CD4-positive, alpha-beta T cell treated with Interleukin-15 for 1 hour (primary cell): ENCODE data around the gene S100A16.

Experiments used
- DNase-seq: peaks from one replicate; pipeline ENCODE4 v3.0.0-alpha.2; 2020

Gene S100A16

DNA sequence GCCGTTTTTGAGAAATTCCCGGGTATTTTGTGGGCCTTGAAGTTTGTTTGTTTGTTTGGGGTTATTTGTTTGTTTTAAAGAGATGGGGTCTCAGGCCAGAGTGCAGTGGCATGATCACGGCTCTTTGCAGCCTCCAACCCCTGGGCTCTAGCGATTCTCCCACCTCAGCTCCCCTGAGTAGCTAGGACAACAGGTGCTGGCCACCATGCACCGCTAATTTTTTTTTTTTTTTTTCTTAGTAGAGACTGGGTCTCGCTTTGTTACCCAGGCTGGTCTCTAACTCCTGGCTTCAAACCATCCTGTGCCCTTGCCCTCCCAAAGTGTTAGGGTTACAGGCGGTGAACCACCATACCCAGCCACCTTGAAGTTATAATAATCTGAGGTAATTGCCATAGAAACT, 22.9 kb upstream of the S100A16 start:
- no peak for DNase-seq

DNA sequence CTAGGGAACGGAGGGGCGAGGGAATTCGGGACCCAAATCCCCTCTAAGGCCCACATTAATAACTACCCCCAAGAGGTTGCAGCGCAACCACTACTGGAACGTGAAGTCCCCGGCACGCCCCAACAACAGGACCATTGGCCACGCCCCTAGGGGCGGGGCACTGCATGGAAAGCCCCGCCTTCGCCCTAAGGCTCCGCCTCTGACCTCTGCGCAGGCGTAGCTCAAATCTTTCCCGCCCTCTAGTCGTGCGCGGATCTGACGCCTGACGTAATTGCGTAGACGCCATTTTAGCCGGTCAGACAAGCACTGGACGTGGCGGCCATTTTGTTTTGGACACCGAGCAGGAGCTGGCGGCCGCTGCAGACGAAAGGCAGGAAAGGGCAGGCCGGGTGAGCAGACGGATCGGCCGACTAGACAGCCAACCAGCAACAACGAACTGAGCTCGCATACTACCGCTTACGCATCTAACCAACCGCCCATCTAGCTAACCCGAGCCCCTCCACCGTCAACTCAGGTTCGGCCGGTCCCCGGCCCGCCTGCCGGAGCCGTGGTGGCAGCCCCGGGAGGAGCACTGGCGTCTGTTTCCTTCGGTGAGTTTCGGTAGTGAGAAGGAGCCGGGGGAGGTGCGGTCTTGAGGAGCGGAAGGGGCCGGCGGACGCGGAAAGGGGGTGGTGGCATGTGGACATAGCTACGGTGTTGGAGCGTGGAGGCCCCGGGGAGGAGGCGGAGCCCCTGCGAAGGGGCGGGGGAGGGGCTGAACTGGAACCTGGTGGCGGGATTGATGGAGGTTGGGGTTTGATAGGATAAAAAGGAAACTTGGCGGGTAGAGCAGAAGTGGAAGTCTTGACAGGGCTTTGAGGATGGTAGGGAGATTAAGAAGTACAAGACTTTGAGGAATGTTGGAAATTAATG, 21.1 kb upstream of the S100A16 start, which contains the start of gene CHTOP:
TSS of gene CHTOP (plus strand) at position 313 of the 912 bp plus-strand sequence. CDS start 2,523 bp downstream, outside the sequence.
- peak; percentile 97 for DNase-seq

DNA sequence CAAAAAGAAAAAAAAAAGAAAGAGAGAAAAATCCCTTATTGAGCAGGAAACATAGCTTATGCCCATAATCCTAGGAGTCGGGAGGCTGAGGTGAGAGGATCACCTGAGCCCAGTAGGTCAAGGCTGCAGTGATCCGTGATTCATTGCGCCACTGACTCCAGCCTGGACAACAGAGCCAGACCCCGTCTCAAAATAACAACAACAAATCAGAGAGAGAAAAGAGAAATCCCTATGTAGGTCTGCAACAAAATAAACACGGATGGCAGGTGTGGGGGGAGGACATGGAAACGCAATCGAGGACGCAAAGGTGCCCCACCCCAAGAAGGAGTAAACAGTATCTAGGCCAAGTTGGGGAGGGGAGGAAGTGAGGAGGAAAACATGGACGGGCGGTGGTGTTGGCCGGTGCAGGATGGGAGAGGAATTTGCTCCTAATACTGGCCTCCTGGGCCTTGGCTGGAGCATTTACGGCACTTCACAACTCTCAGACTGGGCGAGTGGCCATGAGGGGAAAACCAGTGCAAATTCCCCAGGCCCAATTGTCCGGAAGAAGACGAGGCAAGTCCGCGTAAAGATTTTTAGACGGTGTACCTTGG, 20.3 kb upstream of the S100A16 start:
- DNase-seq = no peak

DNA sequence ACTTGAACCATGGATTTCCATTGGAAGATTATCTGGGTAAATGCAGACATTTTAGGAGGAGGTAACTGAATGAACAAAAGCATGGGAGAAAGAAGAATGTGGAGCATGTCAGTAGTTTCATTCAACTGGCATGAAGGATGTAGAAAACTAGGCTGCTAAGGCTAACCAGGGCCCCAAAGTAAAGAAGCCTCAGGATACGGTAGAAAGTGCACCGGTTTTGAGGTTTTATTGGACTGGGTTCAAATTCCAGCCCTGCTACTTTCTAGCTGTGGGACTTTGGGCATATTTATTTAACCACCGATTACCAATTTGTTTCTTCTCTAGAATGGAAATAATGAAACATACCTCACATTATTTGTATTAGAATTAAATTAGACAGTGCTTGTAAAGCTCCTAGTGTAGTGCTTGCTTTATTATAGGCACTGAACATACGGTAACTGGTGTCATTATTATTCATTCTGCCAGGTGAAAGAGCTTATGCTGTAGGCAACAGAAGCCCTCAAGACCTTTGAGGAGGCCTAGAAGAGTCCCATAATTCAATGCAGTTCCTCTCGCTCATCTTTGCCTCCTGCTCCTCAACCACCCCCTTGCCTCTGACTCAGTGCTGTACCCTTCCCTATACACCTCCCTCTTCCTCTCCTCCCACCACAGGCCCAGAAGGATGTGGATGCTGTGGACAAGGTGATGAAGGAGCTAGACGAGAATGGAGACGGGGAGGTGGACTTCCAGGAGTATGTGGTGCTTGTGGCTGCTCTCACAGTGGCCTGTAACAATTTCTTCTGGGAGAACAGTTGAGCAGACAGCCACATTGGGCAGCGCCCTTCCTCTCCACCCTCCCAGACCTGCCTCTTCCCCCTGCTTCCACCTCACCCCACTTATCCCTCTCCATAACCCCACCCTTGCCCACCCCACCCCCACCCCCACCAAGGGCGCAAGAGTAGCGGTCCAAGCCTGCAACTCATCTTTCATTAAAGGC, 18.4 kb upstream of the S100A16 start:
- no peak for DNase-seq

DNA sequence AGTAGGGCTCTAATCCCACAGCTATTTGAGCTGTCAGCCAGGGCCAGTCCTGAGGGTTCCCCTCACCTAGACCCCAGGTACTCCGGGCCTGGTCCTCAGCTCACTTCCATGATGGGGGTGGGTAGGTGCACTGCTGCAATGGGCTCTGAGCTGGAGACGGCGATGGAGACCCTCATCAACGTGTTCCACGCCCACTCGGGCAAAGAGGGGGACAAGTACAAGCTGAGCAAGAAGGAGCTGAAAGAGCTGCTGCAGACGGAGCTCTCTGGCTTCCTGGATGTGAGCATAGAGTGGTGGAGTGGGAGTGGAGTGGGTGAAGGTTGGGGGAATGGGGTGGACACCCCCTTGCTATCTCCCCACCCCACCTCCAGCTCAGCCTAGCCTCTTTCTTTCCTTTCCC, 17.4 kb upstream of the S100A16 start:
- DNase-seq = no peak

DNA sequence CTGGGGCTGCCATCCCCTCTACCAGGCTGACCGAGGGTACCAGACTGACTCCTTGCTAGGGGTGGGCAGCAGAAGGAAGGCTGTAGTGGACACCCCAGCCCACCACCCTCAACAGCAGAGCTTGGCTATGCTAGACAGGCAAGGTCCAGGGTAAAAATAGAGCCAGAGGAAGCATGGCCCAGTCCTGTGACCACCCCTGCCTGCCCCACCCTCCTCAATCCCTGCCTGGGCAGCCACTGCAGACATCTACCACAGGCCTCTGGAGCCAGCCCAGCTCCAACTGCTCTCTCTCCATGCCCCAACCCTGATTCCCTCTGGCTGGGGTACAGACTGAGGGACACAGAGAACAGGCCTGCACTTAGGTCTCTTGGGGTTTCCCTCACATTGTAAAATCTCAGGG, 17.0 kb upstream of the S100A16 start:
- DNase-seq = no peak

DNA sequence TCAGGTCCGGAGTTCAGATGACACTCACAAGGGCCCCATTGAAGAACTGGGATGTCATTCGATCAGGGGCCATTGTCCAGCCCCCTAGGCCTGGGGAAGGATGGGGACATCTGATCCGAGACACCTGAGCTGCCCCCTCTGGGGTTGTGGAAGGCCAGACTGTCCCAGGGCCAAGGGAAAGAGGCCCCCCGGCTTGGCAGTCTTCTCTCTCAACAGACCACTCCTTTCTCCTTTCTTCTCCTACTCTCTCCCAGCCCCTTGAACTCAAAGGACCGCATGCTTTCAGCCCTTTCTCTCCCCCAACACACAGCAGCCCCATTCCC, 16.4 kb upstream of the S100A16 start:
- DNase-seq = no peak

DNA sequence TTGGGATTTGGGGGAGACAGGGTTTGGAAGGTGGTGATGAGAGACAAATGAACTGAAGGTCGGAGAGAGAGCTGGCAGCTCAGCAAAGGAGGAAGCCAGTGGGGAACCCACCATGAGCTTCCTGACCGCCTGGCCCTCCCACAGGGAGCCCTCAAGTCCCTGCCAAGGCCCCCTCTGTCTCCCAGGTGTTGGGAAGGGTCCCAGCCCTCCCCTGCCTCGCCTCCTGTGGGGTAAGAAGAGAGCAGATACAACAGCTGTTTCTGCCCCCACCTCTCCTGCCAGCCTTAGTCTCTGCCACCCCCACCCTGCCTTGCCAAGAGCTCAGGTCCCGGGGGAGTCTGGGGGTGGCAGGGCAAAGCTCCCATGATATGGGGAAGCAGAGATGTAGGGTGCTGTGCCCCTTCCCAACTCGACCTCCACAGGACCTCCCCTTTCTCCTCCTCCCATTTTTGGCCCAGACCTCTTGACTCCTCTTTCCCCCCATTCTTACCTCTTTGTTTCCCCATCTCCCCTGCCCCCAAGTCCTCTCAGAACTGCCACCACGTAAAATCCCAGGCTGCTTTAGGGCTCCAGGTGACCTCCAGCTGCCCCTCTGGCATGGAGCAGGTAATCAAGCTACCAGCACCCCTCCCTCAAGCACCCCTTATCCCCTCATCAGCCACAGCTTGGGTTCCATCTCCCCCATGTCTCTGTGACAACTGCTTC, 15.9 kb upstream of the S100A16 start:
- no peak for DNase-seq

DNA sequence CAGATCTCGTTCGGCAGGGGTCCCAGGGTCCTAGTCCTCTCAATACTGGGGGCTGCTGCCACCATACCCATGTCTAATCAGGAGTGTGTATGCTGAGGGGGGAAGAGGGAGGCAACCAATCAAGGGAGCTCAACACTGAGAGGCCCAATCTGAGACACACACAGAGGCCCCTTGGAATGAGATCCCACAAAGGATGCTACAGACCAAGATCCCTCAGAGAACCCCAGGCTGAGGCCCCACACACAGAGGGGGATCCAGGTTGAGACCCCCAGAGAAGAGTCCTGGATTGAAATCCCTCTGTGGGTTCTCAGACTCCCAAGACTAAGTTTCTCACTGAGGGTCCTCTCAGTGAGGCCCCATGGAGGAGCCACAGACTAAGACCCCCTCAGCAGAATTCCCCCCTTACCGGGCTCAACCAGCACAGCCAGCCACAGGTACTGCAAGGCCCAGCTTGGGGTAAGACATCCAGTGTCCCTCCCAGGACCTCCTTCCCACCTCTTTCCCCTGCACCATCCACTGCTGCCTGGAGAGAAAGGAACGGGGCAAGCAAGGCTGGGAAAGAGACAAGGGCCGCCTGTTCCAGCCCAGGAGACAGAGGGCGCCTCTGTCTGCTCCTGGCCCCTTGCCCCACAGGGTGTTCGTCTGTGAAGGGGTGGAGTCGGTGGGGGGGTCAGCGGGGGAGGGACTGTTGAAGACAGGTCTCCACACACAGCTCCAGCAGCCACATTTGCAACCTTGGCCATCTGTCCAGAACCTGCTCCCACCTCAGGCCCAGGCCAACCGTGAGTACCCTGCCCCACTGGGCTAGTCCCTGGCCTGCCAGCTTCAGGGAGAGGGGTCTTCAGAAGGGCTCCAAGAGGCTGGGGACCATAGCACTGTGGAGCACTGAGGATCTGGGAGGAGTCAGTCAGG, 15.0 kb upstream of the S100A16 start, which contains the start of gene S100A1:
TSS of gene S100A1 (plus strand) at position 720 of the 912 bp plus-strand sequence. CDS start 2,088 bp downstream, outside the sequence.
- DNase-seq = no peak

DNA sequence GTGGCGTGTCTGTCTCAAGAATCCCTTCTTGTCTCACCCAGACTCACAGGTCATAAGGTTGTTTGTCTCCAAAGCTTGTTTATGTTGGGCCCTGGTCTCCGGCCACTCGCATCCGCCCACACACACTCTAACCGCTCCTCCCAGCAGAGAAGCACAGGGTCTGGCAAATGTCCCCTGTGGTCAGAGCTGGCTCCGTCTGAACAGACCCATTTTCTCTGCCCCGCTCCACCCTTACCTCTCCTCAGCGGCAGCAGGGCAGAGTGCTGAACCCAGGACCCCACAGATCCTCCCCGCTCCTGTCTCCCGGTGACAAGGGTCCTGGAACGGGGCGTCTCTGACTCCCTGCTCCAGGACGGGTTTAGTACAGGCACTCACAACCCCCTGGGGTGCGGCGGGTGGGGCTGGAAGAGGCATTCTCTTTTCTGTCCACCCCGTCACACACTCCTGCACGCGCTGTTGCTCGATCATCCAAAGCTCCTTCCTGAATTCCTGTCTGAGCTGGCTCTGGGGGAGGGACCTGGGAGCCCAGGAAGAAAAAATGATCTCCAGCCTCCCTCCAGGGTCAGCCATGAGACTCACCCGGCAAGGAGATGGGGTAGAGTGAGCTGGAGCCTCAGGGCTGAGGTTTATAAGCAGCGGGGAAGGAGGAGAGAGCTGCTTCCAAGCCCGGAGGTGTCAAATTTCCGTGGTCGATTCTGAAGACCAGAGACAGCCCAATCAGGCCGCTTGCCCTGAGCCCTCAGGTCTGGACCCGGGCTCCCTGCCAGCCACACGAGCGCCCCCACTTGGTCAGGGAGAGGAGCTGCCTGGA, 14.2 kb upstream of the S100A16 start, which contains the start of gene S100A13:
TSS of gene S100A13 (minus strand) at position 602 of the 811 bp plus-strand sequence. CDS start 1,033 bp downstream, outside the sequence.
- DNase-seq = no peak

DNA sequence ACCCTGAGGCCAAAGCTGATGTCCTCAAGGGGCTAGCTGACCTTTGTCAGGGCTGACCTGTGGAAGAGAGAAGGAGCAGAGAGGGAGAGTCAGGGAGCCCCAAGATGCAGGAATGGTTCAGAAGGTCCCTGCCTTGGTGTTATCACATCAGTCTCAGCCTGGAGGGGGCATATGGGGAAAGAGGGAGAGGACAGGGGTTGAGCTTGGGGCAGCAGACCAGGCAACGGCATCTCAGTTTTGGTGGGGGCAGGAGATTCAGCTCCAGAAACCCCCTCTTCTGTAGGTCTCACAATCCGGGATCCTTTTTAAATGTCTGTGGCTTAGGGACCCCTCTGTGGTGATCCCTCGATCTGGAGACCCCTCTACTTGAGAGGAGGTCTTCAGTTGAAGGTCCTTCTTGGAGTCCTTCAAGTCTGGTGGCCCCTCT, 13.6 kb upstream of the S100A16 start:
- DNase-seq = no peak

DNA sequence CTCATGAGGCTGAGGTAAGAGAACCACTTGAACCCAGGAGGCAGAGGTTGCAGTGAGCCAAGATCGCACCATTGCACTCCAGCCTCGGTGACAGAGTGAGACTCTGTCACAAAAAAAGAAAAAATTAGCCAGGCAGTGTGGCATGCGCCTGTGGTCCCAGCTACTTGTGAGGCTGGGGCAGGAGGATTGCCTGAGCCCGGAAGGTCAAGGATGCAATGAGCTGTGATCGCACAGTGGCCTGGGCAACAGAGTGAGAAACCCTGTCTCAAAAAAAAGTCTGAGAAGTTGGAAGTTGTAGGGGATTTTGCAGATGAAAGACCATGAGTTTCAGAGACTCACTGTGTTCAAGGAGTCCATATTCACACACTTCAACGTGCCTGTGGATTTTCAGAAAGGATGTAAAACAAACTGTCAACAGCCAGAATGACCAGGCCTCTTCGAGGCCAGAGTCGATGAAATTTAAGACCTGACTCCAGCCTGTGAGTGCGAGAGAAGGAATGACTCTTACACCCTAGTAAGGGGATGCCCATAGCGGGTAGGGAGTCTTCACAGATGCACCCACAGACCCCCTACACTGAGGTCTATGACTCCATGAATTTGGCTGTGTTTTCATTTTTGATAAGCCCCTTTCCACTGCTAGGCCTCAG, 12.2 kb upstream of the S100A16 start:
- no peak for DNase-seq

DNA sequence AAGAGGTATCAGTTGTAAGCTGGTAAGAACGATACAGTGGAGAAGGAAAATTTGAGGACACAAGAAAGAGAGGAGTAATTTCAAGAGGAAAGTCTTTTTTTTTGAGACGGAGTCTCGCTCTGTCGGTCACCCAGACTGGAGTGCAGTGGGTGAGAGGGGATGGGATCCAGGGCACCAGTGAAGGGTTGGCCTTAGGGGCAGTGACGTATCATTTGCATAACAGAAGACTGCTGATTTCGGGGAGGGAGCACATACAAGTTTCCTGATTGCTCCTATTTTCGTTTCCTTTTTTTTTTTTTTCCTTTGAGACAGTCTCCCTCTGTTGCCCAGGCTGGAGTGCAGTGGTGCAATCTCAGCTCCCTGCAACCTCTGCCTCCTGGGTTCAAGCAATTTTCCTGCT, 10.2 kb upstream of the S100A16 start:
- DNase-seq = no peak

DNA sequence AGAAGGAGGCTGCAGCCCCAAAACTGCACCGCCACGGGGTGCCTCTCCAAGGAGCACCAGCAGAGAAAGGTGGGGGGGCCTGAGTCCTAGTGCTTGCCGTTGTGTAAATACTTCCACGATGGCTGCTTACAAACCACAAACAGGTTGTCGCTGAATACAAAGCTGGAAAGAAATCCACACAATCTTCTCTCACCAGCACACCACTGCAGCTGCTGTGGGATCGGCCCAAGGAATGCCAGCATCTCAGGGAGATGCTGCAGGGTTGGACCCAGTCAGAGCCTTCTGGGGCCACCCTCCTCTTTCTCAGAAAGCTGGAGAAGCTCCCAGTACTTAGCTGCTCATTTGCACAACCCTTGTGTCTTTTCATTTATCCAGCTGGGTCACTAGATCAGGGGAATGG, 6.2 kb upstream of the S100A16 start:
- DNase-seq = no peak

DNA sequence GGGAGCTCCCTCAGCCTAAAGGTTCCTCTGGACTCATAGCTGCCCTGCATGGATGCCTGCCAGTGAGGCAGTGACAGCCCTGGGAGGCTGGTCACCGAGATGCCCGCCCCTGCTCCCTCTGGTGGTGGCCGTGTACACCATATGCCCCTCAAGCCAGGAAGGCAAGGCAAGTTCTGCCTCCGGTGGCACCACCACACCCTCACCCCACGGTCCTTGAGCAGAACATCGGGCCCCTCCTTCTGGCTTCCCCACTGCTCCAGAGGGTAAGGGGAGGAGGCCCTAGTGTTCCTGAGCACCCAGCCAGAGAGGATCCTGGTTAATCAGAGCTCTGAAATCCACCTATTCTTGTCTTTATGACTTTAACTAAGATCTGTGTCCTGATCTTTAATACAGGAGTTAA, 4.7 kb upstream of the S100A16 start:
- DNase-seq = peak; percentile 67

DNA sequence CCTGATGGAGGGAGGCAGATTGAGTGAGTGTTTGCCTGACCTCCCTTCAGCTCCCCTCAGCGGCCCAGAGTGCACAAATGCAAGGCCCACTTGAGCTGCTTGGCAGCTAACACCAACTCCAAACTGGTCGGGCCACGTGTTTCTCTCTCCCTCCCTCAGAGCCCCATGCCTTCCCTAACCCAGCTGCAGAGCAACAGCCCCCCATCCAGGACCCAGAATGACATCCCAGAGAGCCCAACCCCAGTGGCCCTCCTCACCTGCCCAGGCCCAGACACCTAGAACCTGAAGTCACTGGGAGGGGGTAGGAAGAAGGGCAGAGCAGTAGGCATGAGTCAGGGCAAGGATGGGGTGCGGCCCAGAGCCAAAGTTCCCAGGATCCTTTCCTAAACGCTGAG, 4.0 kb upstream of the S100A16 start:
- DNase-seq = no peak

DNA sequence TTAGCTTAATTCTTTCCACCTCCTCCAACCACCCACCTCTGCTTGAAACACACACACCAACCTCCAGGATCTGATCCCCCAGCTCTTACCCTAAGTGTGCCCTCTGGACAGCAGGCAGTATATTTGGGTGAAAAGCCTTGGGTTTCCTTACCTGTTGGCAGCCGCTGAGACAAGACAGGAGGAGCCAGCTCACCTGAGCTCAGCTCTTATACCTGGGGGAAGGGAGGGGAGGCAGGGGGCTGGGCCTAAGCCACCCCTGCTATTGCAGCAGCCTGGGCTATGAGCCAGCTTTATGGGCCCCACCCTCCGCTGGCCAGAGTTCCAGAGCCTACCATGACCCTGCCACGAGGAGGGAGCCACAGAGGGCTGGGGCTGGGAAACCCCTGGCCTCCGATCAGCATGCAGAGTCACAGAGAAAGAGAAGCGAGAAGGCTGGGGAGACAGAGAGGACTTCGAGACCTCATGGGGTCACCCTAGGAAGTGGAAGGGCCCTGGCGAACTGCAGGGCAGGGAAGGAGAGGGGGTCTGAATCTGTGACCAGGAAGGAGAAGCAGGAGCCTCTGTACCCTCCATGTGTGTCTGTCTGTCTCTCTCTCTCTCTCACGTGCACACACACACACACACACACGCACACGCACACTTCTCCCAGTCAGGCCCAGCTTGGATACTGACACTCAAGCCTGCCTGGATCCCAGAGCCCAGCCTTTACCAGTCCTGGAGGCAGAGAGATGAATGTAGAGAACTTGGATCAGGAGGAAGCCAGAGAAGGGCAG, 3.4 kb upstream of the S100A16 start, which contains the start of gene S100A14:
TSS of gene S100A14 (minus strand) at position 182 of the 773 bp plus-strand sequence. CDS start 467 bp downstream, outside the sequence.
- no peak for DNase-seq

DNA sequence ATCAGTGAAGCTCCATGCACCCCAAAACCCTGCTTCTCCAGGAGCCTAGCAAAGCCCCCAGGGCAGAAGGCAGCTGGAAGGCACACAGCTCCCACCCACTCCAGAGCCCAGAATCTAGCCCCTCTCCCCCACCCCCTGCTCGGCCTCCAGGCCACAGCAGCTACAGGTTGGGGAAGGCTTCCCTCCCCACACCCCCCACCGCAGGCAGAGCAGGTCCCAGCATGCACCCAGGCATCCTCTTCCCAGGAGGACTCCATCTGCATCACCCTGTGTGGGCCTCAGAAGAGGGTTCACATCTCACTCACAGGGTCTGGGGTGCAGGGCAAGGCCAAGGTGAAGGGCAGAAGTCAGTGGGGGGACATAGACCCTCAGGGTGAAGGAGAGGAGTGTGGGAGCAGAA, 2.5 kb upstream of the S100A16 start:
- no peak for DNase-seq

DNA sequence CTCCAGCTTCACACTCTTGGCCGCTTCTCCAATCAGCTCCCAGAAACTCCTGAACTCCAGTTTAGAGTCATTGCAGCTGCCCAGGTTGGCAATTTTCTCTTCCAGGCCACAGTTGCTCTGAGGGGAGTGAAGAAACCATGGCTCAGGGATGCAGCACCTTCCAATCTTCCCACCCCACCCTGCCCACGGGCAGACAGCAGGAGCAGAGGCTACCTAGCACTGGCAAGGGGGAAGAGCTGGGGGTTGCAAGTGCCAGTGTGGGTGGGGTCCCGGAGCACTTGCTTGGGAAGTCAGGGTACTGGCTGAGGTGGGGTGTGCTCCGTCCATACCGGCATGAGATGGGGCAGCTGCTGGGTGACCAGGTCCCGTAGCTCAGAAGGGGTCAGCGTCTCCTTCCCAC, 2.0 kb upstream of the S100A16 start:
- DNase-seq = no peak
